ENCODE results near the gene C3orf22.

The C3orf22 gene

GRCh38 chr3:126512916-126513650, 45.6 kb downstream of the C3orf22 start:
- DNase-seq (ENCODE audit: low read depth, low spot score) = no peak

- DNase-seq (ENCODE audit: low read depth, low spot score) = no peak
Measured at GRCh38 chr3:126512026-126512425, 46.7 kb downstream of the C3orf22 start.

GRCh38 chr3:126511291-126511690, 47.4 kb downstream of the C3orf22 start:
- DNase-seq (ENCODE audit: low read depth, low spot score) = no peak

GRCh38 chr3:126510308-126510910, 48.3 kb downstream of the C3orf22 start:
- DNase-seq (ENCODE audit: low read depth, low spot score) = no peak

- no peak for DNase-seq (ENCODE audit: low read depth, low spot score)
Measured at GRCh38 chr3:126509597-126510307, 49.0 kb downstream of the C3orf22 start.

GRCh38 chr3:126508564-126508964, 50.2 kb downstream of the C3orf22 start:
- DNase-seq (ENCODE audit: low read depth, low spot score) = no peak

GRCh38 chr3:126507886-126508285, 50.8 kb downstream of the C3orf22 start:
- no peak for DNase-seq (ENCODE audit: low read depth, low spot score)

- no peak for DNase-seq (ENCODE audit: low read depth, low spot score)
Measured at GRCh38 chr3:126503701-126504100, 55.0 kb downstream of the C3orf22 start.

GRCh38 chr3:126502656-126503055, 56.1 kb downstream of the C3orf22 start:
- no peak for DNase-seq (ENCODE audit: low read depth, low spot score)

- no peak for DNase-seq (ENCODE audit: low read depth, low spot score)
Measured at GRCh38 chr3:126501736-126502135, 57.0 kb downstream of the C3orf22 start.

- DNase-seq (ENCODE audit: low read depth, low spot score) = no peak
Measured at GRCh38 chr3:126501054-126501453, 57.7 kb downstream of the C3orf22 start.

- no peak for DNase-seq (ENCODE audit: low read depth, low spot score)
Measured at GRCh38 chr3:126500016-126500415, 58.7 kb downstream of the C3orf22 start.

All from iPS DF 19.7 (cell line).